ENCODE data around the gene METTL1. TPM values are rescaled to one million over a fixed set of nuclear protein-coding genes. Genes with fewer than 3 reads are reported as not detected.

METTL1 gene
- total and polyA plus RNA-seq, 9 of the 15 experiments (the other 6 are each of a cell fraction or from before 2014, with no cell fraction given), result 12.6 to 65.9 (median 39.2) TPM

DNA sequence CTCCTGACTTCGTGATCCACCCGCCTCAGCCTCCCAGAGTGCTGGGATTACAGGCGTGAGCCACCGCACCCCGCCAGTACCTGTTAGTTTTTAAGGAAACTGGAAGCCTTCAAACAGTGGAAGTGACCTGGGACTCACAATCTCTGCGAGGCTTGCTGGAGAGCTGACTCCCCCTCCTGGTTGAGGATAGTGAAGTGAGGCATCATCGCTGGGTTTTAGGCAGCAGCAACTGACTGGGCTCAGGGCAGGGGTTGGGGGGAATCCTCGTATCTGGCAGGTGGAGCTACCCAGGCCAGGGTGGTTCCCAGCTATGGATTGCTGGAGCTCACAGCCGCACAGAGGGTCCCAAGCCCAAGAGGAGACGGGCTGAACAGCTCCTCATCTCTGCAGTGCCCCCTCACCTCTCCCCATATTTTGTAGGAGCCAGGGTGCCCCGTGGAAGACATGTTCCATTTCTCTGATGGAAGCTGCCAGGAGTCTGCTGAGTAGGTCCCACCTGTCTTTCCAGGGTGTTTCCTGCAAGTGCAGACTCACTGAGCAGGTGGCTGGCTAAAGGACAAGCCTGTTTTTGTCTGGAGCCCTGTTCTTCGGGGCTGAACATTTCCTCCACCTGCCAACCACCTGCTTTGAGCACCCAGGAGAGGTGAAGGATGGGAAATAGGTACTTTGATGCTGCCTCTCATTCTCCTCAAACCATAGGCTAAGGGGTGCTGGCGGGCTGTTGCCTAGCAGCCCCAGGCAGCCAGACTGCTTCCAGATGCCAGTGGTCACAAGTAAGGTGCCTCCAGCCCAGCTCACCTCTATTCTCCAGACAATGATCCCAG is 43.5 kb upstream of the METTL1 start:
- no peaks in the 10 kb centered on the region for H3K79me2 ChIP-seq (ENCODE audit: control insufficient read depth, insufficient read depth, low read length)
- ATAC-seq (peak; percentile 61), DNase-seq (ENCODE audit: extremely low read depth in 1 of 4, low spot score in 3 of 4) (peak in 2 of 4 experiments; percentile 27 to 47), FAIRE-seq (peak; percentile 58)
- H4K20me1 ChIP-seq (replicated peaks; ENCODE audit: control insufficient read depth, insufficient read depth, low read length), result no peaks in the 10 kb centered on the region; the same call in 1 of the 2 replicates
- ChIA-PET POLR2A (interaction anchor here (0.5 to 1.3 kb wide), 8 partner anchors 8 to 269 kb away, joined by 3 to 5 read pairs (median 4); no protein-coding TSS in a partner anchor), CTCF (ENCODE audit: low intra/inter-chr PET ratio) (no interaction called here)
- H3K27ac ChIP-seq (ENCODE audit: extremely low read depth, low read depth, low read length), result no peak overlapping the region
- intact Hi-C loops (cut with micrococcal nuclease) (loop anchor here (2.0 kb wide), 1 partner anchor 57 kb away; no protein-coding TSS in a partner anchor), in situ Hi-C loops (cut with MboI) (no loop called here)
- no peak overlapping the region for H3K4me2 ChIP-seq (ENCODE audit: insufficient read depth, low read length)
- H3K9ac ChIP-seq (ENCODE audit: insufficient read depth in 1 of 2, low read depth in 2 of 2, low read length in 2 of 2), result no peak overlapping the region
- no peaks in the 10 kb centered on the region for H3K9me3 ChIP-seq (replicated peaks; ENCODE audit: control insufficient read depth, insufficient read depth, low read depth, low read length)
- no peak overlapping the region for H3K4me3 ChIP-seq
- no peak overlapping the region for H2AFZ ChIP-seq (ENCODE audit: low read depth, low read length)
- peaks cover 10 to 25% of the 10 kb centered on the region in 2 experiments; a peak in 3 of 5 replicates for H3K4me1 ChIP-seq (replicated peaks in 1 of 2; ENCODE audit: control insufficient read depth in 2 of 2, insufficient read depth in 2 of 2, low read length in 2 of 2)
- no peaks in the 10 kb centered on the region for H3K27me3 ChIP-seq (ENCODE audit: control insufficient read depth in 2 of 2, insufficient read depth in 2 of 2, low read length in 2 of 2)
- 66% methylated on average over 12 of the region's 13 CpGs for WGBS (ENCODE audit: insufficient coverage, low coverage, missing lambda C conversion rate)
- no TSS peak for BruUV-seq (replicated peaks)
- no peaks in the 10 kb centered on the region; the same call in 2 of the 3 replicates for H3K36me3 ChIP-seq (ENCODE audit: control insufficient read depth, insufficient read depth, low read length)
- peaks cover 6% of the 10 kb centered on the region for H3K9me1 ChIP-seq (ENCODE audit: control insufficient read depth, insufficient read depth, low read length)
- TF ChIP-seq SMAD3 (CRISPR knock-in tag; conservative IDR thresholded peaks at IDR 0.05) (no peak), NFIX (CRISPR knock-in tag; IDR thresholded peaks at IDR 0.05; ENCODE audit: low read depth) (no peak), RAD21 (CRISPR knock-in tag; conservative IDR thresholded peaks at IDR 0.05 in 1 of 2, IDR thresholded peaks at IDR 0.05 in 1 of 2) (peak in 1 of 2 experiments; percentile 45; a peak in 2 of 4 replicates), ZNF274 (IDR thresholded peaks at IDR 0.05; ENCODE audit: borderline replicate concordance, low read depth, low read length) (no peak), MCM2 (IDR thresholded peaks at IDR 0.05; ENCODE audit: low read depth) (no peak), ZNF239 (CRISPR knock-in tag; IDR thresholded peaks at IDR 0.05) (no peak), ZFP1 (CRISPR knock-in tag; IDR thresholded peaks at IDR 0.05) (no peak), ZNF431 (CRISPR knock-in tag; IDR thresholded peaks at IDR 0.05) (no peak), SMC3 (conservative IDR thresholded peaks at IDR 0.05; ENCODE audit: insufficient read depth, low read depth, low read length) (0 out of 2 replicates have a peak, but pooled peaks have one; percentile 18), ZNF57 (CRISPR knock-in tag; IDR thresholded peaks at IDR 0.05) (no peak)
- TF ChIP-seq, protein P1, sequence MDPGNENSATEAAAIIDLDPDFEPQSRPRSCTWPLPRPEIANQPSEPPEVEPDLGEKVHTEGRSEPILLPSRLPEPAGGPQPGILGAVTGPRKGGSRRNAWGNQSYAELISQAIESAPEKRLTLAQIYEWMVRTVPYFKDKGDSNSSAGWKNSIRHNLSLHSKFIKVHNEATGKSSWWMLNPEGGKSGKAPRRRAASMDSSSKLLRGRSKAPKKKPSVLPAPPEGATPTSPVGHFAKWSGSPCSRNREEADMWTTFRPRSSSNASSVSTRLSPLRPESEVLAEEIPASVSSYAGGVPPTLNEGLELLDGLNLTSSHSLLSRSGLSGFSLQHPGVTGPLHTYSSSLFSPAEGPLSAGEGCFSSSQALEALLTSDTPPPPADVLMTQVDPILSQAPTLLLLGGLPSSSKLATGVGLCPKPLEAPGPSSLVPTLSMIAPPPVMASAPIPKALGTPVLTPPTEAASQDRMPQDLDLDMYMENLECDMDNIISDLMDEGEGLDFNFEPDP (CRISPR knock-in tag; IDR thresholded peaks at IDR 0.05), result no peak
- TF ChIP-seq, protein P2, sequence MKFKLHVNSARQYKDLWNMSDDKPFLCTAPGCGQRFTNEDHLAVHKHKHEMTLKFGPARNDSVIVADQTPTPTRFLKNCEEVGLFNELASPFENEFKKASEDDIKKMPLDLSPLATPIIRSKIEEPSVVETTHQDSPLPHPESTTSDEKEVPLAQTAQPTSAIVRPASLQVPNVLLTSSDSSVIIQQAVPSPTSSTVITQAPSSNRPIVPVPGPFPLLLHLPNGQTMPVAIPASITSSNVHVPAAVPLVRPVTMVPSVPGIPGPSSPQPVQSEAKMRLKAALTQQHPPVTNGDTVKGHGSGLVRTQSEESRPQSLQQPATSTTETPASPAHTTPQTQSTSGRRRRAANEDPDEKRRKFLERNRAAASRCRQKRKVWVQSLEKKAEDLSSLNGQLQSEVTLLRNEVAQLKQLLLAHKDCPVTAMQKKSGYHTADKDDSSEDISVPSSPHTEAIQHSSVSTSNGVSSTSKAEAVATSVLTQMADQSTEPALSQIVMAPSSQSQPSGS (CRISPR knock-in tag; IDR thresholded peaks at IDR 0.05), result no peak
- TF ChIP-seq, protein P3, sequence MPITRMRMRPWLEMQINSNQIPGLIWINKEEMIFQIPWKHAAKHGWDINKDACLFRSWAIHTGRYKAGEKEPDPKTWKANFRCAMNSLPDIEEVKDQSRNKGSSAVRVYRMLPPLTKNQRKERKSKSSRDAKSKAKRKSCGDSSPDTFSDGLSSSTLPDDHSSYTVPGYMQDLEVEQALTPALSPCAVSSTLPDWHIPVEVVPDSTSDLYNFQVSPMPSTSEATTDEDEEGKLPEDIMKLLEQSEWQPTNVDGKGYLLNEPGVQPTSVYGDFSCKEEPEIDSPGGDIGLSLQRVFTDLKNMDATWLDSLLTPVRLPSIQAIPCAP (CRISPR knock-in tag; IDR thresholded peaks at IDR 0.05; ENCODE audit: borderline replicate concordance), result no peak
- TF ChIP-seq, protein P4, sequence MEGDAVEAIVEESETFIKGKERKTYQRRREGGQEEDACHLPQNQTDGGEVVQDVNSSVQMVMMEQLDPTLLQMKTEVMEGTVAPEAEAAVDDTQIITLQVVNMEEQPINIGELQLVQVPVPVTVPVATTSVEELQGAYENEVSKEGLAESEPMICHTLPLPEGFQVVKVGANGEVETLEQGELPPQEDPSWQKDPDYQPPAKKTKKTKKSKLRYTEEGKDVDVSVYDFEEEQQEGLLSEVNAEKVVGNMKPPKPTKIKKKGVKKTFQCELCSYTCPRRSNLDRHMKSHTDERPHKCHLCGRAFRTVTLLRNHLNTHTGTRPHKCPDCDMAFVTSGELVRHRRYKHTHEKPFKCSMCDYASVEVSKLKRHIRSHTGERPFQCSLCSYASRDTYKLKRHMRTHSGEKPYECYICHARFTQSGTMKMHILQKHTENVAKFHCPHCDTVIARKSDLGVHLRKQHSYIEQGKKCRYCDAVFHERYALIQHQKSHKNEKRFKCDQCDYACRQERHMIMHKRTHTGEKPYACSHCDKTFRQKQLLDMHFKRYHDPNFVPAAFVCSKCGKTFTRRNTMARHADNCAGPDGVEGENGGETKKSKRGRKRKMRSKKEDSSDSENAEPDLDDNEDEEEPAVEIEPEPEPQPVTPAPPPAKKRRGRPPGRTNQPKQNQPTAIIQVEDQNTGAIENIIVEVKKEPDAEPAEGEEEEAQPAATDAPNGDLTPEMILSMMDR (IDR thresholded peaks at IDR 0.05 in 2 of 3, conservative IDR thresholded peaks at IDR 0.05 in 1 of 3; ENCODE audit: insufficient read depth in 2 of 3, low read depth in 1 of 3, low read length in 3 of 3), result peak; percentile 41 to 61 (median 56); a peak in 4 of 6 replicates

Measured in K562 (cell line).